Natural killer cell treated with Interleukin-12 subunit alpha and Interleukin-12 subunit beta and Interleukin-15 and Interleukin-18, amount 100 ng/mL, for 72 hours (primary cell): Measurements from ENCODE around the gene MACROD2. TPM values are rescaled to one million over a fixed set of nuclear protein-coding genes. Genes with fewer than 3 reads are reported as not detected.

Source experiments
- ATAC-seq, 2 donors: fragments of 150-1000 bp; cut with Tn5 transposase in 1 of 2; sonication (Bioruptor Pico), chemical (Tn5 transposase) in 1 of 2; 2 replicates each; pipeline ENCODE4 v1.10.0; 2021
- DNase-seq: peaks from one replicate; pipeline ENCODE4 v3.0.0; 2022; ENCODE audit warnings: low spot score
- H3K27ac Mint-ChIP-seq, 2 donors: 1 replicate in 1 of 2; 2 replicates in 1 of 2; pipeline ENCODE4 v1.8.0; 2022; ENCODE audit warnings: mixed read lengths in 2 of 2, mild to moderate bottlenecking in 1 of 2, moderate library complexity in 1 of 2
- H3K27me3 Mint-ChIP-seq, 2 donors: 1 replicate in 1 of 2; 2 replicates in 1 of 2; pipeline ENCODE4 v1.8.0; 2022; ENCODE audit warnings: mixed read lengths in 2 of 2
- H3K36me3 Mint-ChIP-seq: one replicate; pipeline ENCODE4 v1.8.0; 2022; ENCODE audit warnings: mixed read lengths
- H3K4me1 Mint-ChIP-seq, 2 donors: 1 replicate in 1 of 2; 2 replicates in 1 of 2; pipeline ENCODE4 v1.8.0; 2022; ENCODE audit warnings: low read depth in 2 of 2, mixed read lengths in 2 of 2, mild to moderate bottlenecking in 1 of 2
- H3K4me3 Mint-ChIP-seq: one replicate; pipeline ENCODE4 v1.8.0; 2022; ENCODE audit warnings: mixed read lengths
- H3K9me3 Mint-ChIP-seq: 2 replicates; pipeline ENCODE4 v1.8.0; 2022; ENCODE audit warnings: mixed read lengths
- total RNA-seq, 2 donors: library from RNA; stranded (reverse); gene quantifications; one replicate each; pipeline ENCODE4 v1.2.3, GENCODE V29; 2022

Gene MACROD2
- total RNA-seq, 2 donors from 2014 or later: not detected

- Mint-ChIP-seq H3K36me3 (no peaks in the 10 kb centered on the region), H3K9me3 (no peaks in the 10 kb centered on the region), H3K27ac (no peak overlapping the region), H3K4me3 (no peak overlapping the region), H3K27me3 (peaks cover 0 to 6% of the 10 kb centered on the region in 2 donors), H3K4me1 (no peaks in the 10 kb centered on the region)
- no peak for ATAC-seq
- DNase-seq: no peak
Observed at GRCh38 chr20:15817351-15817750, 1822.0 kb downstream of the MACROD2 start.

- Mint-ChIP-seq H3K36me3 (no peaks in the 10 kb centered on the region), H3K4me3 (no peak overlapping the region), H3K27me3 (peaks cover 0 to 6% of the 10 kb centered on the region in 2 donors), H3K4me1 (no peaks in the 10 kb centered on the region), H3K27ac (no peak overlapping the region), H3K9me3 (no peaks in the 10 kb centered on the region)
- ATAC-seq (no peak), DNase-seq (no peak)
Observed at GRCh38 chr20:15818651-15819071, 1823.3 kb downstream of the MACROD2 start.

GRCh38 chr20:15823718-15824117, 1828.4 kb downstream of the MACROD2 start:
- H3K4me3 Mint-ChIP-seq: no peak overlapping the region
- no peaks in the 10 kb centered on the region for H3K27me3 Mint-ChIP-seq
- no peaks in the 10 kb centered on the region for H3K36me3 Mint-ChIP-seq
- H3K27ac Mint-ChIP-seq: no peak overlapping the region
- H3K9me3 Mint-ChIP-seq: no peaks in the 10 kb centered on the region
- ATAC-seq (no peak), DNase-seq (no peak)
- H3K4me1 Mint-ChIP-seq: no peaks in the 10 kb centered on the region

- Mint-ChIP-seq H3K27ac (no peak overlapping the region), H3K27me3 (peaks cover 3 to 10% of the 10 kb centered on the region in 2 donors)
Observed at GRCh38 chr20:15827628-15828027, 1832.3 kb downstream of the MACROD2 start.

GRCh38 chr20:15831201-15831600, 1835.9 kb downstream of the MACROD2 start:
- no peak for ATAC-seq
- H3K4me1 Mint-ChIP-seq: peaks cover 0 to 2% of the 10 kb centered on the region in 2 donors
- peaks cover 6 to 10% of the 10 kb centered on the region in 2 donors for H3K27me3 Mint-ChIP-seq
- no peak overlapping the region for H3K4me3 Mint-ChIP-seq
- H3K36me3 Mint-ChIP-seq: no peaks in the 10 kb centered on the region
- no peak overlapping the region for H3K27ac Mint-ChIP-seq
- DNase-seq: no peak
- H3K9me3 Mint-ChIP-seq: no peaks in the 10 kb centered on the region

More at GRCh38 chr20:15827628-15828027, 1832.3 kb downstream of the MACROD2 start:
- H3K4me1 Mint-ChIP-seq: no peaks in the 10 kb centered on the region
- no peak for DNase-seq
- no peaks in the 10 kb centered on the region for H3K9me3 Mint-ChIP-seq
- H3K36me3 Mint-ChIP-seq: no peaks in the 10 kb centered on the region
- ATAC-seq: no peak
- no peak overlapping the region for H3K4me3 Mint-ChIP-seq

GRCh38 chr20:15832512-15832911, 1837.2 kb downstream of the MACROD2 start:
- no peak overlapping the region for H3K27ac Mint-ChIP-seq
- no peak for DNase-seq
- no peaks in the 10 kb centered on the region for H3K36me3 Mint-ChIP-seq
- peaks cover 4 to 11% of the 10 kb centered on the region in 2 donors for H3K4me1 Mint-ChIP-seq
- H3K4me3 Mint-ChIP-seq: no peak overlapping the region
- H3K9me3 Mint-ChIP-seq: no peaks in the 10 kb centered on the region
- peaks cover 6 to 10% of the 10 kb centered on the region in 2 donors for H3K27me3 Mint-ChIP-seq
- no peak for ATAC-seq

GRCh38 chr20:15834857-15835256, 1839.5 kb downstream of the MACROD2 start:
- H3K36me3 Mint-ChIP-seq: no peaks in the 10 kb centered on the region
- H3K4me1 Mint-ChIP-seq: peaks cover 8 to 17% of the 10 kb centered on the region in 2 donors
- no peak overlapping the region for H3K27ac Mint-ChIP-seq
- H3K9me3 Mint-ChIP-seq: no peaks in the 10 kb centered on the region
- H3K4me3 Mint-ChIP-seq: no peak overlapping the region
- H3K27me3 Mint-ChIP-seq: peaks cover 2 to 6% of the 10 kb centered on the region in 2 donors
- DNase-seq (no peak), ATAC-seq (no peak)

- Mint-ChIP-seq H3K4me1 (peaks cover 8 to 17% of the 10 kb centered on the region in 2 donors), H3K9me3 (no peaks in the 10 kb centered on the region), H3K27ac (no peak overlapping the region), H3K4me3 (no peak overlapping the region), H3K36me3 (no peaks in the 10 kb centered on the region), H3K27me3 (peaks cover 0 to 6% of the 10 kb centered on the region in 2 donors)
- no peak for ATAC-seq
- DNase-seq: no peak
Observed at GRCh38 chr20:15835811-15836210, 1840.5 kb downstream of the MACROD2 start.

GRCh38 chr20:15836634-15837033, 1841.3 kb downstream of the MACROD2 start:
- Mint-ChIP-seq H3K27ac (no peak overlapping the region), H3K9me3 (no peaks in the 10 kb centered on the region), H3K36me3 (no peaks in the 10 kb centered on the region), H3K27me3 (peaks cover 0 to 3% of the 10 kb centered on the region in 2 donors), H3K4me1 (peaks cover 8 to 17% of the 10 kb centered on the region in 2 donors), H3K4me3 (no peak overlapping the region)
- no peak for ATAC-seq
- no peak for DNase-seq

- H3K9me3 Mint-ChIP-seq: no peaks in the 10 kb centered on the region
- DNase-seq (no peak), ATAC-seq (no peak)
- no peaks in the 10 kb centered on the region for H3K36me3 Mint-ChIP-seq
- H3K27me3 Mint-ChIP-seq: peaks cover 0 to 3% of the 10 kb centered on the region in 2 donors
- no peak overlapping the region for H3K4me3 Mint-ChIP-seq
- H3K4me1 Mint-ChIP-seq: peaks cover 8 to 17% of the 10 kb centered on the region in 2 donors
- H3K27ac Mint-ChIP-seq: no peak overlapping the region
Observed at GRCh38 chr20:15837563-15837962, 1842.2 kb downstream of the MACROD2 start.

- no peaks in the 10 kb centered on the region for H3K36me3 Mint-ChIP-seq
- DNase-seq: no peak
- H3K4me1 Mint-ChIP-seq: peaks cover 8 to 17% of the 10 kb centered on the region in 2 donors
Observed at GRCh38 chr20:15838466-15838865, 1843.2 kb downstream of the MACROD2 start.

GRCh38 chr20:15840636-15841301, 1845.5 kb downstream of the MACROD2 start:
- Mint-ChIP-seq H3K27me3 (peaks cover 0 to 5% of the 10 kb centered on the region in 2 donors), H3K27ac (no peak overlapping the region), H3K9me3 (no peaks in the 10 kb centered on the region), H3K4me1 (peaks cover 8 to 17% of the 10 kb centered on the region in 2 donors), H3K4me3 (no peak overlapping the region), H3K36me3 (no peaks in the 10 kb centered on the region)
- ATAC-seq (no peak), DNase-seq (no peak)

More at GRCh38 chr20:15838466-15838865, 1843.2 kb downstream of the MACROD2 start:
- H3K4me3 Mint-ChIP-seq: no peak overlapping the region
- no peaks in the 10 kb centered on the region for H3K9me3 Mint-ChIP-seq
- peaks cover 0 to 3% of the 10 kb centered on the region in 2 donors for H3K27me3 Mint-ChIP-seq
- no peak for ATAC-seq
- H3K27ac Mint-ChIP-seq: no peak overlapping the region

- Mint-ChIP-seq H3K4me3 (no peak overlapping the region), H3K27me3 (peaks cover 0 to 5% of the 10 kb centered on the region in 2 donors), H3K27ac (no peak overlapping the region), H3K9me3 (no peaks in the 10 kb centered on the region), H3K4me1 (peaks cover under 1 to 3% of the 10 kb centered on the region in 2 donors), H3K36me3 (no peaks in the 10 kb centered on the region)
- DNase-seq (no peak), ATAC-seq (no peak)
Observed at GRCh38 chr20:15842872-15843271, 1847.6 kb downstream of the MACROD2 start.

- H3K36me3 Mint-ChIP-seq: no peaks in the 10 kb centered on the region
- H3K27ac Mint-ChIP-seq: no peak overlapping the region
- DNase-seq (no peak), ATAC-seq (no peak)
- H3K9me3 Mint-ChIP-seq: no peaks in the 10 kb centered on the region
- H3K27me3 Mint-ChIP-seq: peaks cover 0 to 11% of the 10 kb centered on the region in 2 donors
- H3K4me1 Mint-ChIP-seq: no peaks in the 10 kb centered on the region
- H3K4me3 Mint-ChIP-seq: no peak overlapping the region
Observed at GRCh38 chr20:15843777-15844176, 1848.5 kb downstream of the MACROD2 start.
